Measurements from ENCODE around the gene FGFR3.
"Not testable (repeated sequence)": the region's sequence is repeated elsewhere in the genome, so short reads cannot be mapped to it uniquely, and the experiment has no call there.

The FGFR3 gene

GRCh38 chr4:1819284-1819683 is 26.2 kb downstream of the FGFR3 start:
- DNase-seq (ENCODE audit: low read depth), result no peak

GRCh38 chr4:1819816-1820215 is 26.7 kb downstream of the FGFR3 start:
- DNase-seq (ENCODE audit: low read depth), result no peak

- DNase-seq (ENCODE audit: low read depth), result no peak
Measured at GRCh38 chr4:1821679-1822567, 28.8 kb downstream of the FGFR3 start.

- DNase-seq (ENCODE audit: low read depth), result no peak
Measured at GRCh38 chr4:1822568-1823544, 29.8 kb downstream of the FGFR3 start.

GRCh38 chr4:1823545-1823932 is 30.4 kb downstream of the FGFR3 start:
- no peak for DNase-seq (ENCODE audit: low read depth)

GRCh38 chr4:1824746-1825145 is 31.7 kb downstream of the FGFR3 start:
- no peak for DNase-seq (ENCODE audit: low read depth)

GRCh38 chr4:1825326-1825725 is 32.2 kb downstream of the FGFR3 start:
- DNase-seq (ENCODE audit: low read depth), result no peak

GRCh38 chr4:1826531-1827350 is 33.6 kb downstream of the FGFR3 start:
- DNase-seq (ENCODE audit: low read depth), result no peak

- no peak for DNase-seq (ENCODE audit: low read depth)
Measured at GRCh38 chr4:1830234-1830633, 37.1 kb downstream of the FGFR3 start.

GRCh38 chr4:1830642-1831228 is 37.6 kb downstream of the FGFR3 start:
- DNase-seq (ENCODE audit: low read depth), result no peak

GRCh38 chr4:1831331-1831730 is 38.2 kb downstream of the FGFR3 start:
- DNase-seq (ENCODE audit: low read depth), result no peak

GRCh38 chr4:1832690-1833089 is 39.6 kb downstream of the FGFR3 start:
- no peak for DNase-seq (ENCODE audit: low read depth)

- DNase-seq (ENCODE audit: low read depth), result no peak
Measured at GRCh38 chr4:1833307-1834046, 40.4 kb downstream of the FGFR3 start.

GRCh38 chr4:1834047-1834775 is 41.1 kb downstream of the FGFR3 start:
- no peak for DNase-seq (ENCODE audit: low read depth)

- DNase-seq (ENCODE audit: low read depth), result not testable (repeated sequence)
Measured at GRCh38 chr4:1835836-1836235, 42.7 kb downstream of the FGFR3 start.

- DNase-seq (ENCODE audit: low read depth), result no peak
Measured at GRCh38 chr4:1836650-1837049, 43.6 kb downstream of the FGFR3 start.

GRCh38 chr4:1837069-1837468 is 44.0 kb downstream of the FGFR3 start:
- DNase-seq (ENCODE audit: low read depth), result no peak

- no peak for DNase-seq (ENCODE audit: low read depth)
Measured at GRCh38 chr4:1839282-1839681, 46.2 kb downstream of the FGFR3 start.

GRCh38 chr4:1841201-1841886 is 48.3 kb downstream of the FGFR3 start:
- no peak for DNase-seq (ENCODE audit: low read depth)

- no peak for DNase-seq (ENCODE audit: low read depth)
Measured at GRCh38 chr4:1841887-1842210, 48.8 kb downstream of the FGFR3 start.

All from GM04504 (cell line).